Keratinocyte (primary cell): ENCODE results near the gene FRY. TPM values are rescaled to one million over a fixed set of nuclear protein-coding genes. Genes with fewer than 3 reads are reported as not detected.

Experiments
- DNase-seq: peaks from one replicate; pipeline ENCODE4 v3.0.0-alpha.2; 2011; ENCODE audit warnings: low read depth, missing footprints, low spot score
- FAIRE-seq: peaks from 2 replicates; lab custom pipeline; 2011; peaks lifted over from hg19 to GRCh38; lab: Jason Lieb, UNC
- H2AFZ ChIP-seq: 2 replicates; pipeline ENCODE4 v1.6.0; 2012; ENCODE audit warnings: low read length, control low read depth, inconsistent platforms; ENCODE audit not compliant: control insufficient read depth
- H3K27ac ChIP-seq: 2 replicates; pipeline ENCODE4 v1.5.1; 2011; ENCODE audit warnings: low read length; ENCODE audit not compliant: control insufficient read depth, insufficient read depth
- H3K27me3 ChIP-seq: 3 replicates; pipeline ENCODE4 v1.6.0; 2011; ENCODE audit warnings: low read length; ENCODE audit not compliant: control insufficient read depth, insufficient read depth; ENCODE audit errors: extremely low read depth
- H3K36me3 ChIP-seq, 2 experiments: 2 replicates in 1 of 2; 3 replicates in 1 of 2; pipeline ENCODE4 v1.5.1; 2011; ENCODE audit warnings: low read length in 2 of 2, mild to moderate bottlenecking in 1 of 2; ENCODE audit not compliant: control insufficient read depth in 2 of 2, insufficient read depth in 2 of 2; ENCODE audit errors: extremely low read depth in 1 of 2
- H3K4me1 ChIP-seq: 3 replicates; pipeline ENCODE4 v1.5.1; 2011; ENCODE audit warnings: low read length; ENCODE audit not compliant: control insufficient read depth, insufficient read depth; ENCODE audit errors: extremely low read depth
- H3K4me2 ChIP-seq: 3 replicates; pipeline ENCODE4 v1.6.0; 2011; ENCODE audit warnings: low read depth, low read length; ENCODE audit not compliant: control insufficient read depth, insufficient read depth; ENCODE audit errors: extremely low read depth
- H3K4me3 ChIP-seq, 3 experiments: fragments of 200-600 bp in 1 of 3; sonication (generic) in 1 of 3; 2 replicates in 2 of 3; 3 replicates in 1 of 3; pipeline ENCODE4 v1.5.1; 2011 to 2016; ENCODE audit warnings: low read length in 3 of 3, mild to moderate bottlenecking in 3 of 3, control low read depth in 2 of 3, inconsistent platforms in 1 of 3, low read depth in 1 of 3, mixed read lengths in 1 of 3, mixed run types in 1 of 3, moderate library complexity in 1 of 3; ENCODE audit not compliant: control insufficient read depth in 2 of 3, insufficient read depth in 2 of 3; ENCODE audit errors: extremely low read depth in 1 of 3
- H3K79me2 ChIP-seq: 2 replicates; pipeline ENCODE4 v1.6.0; 2012; ENCODE audit warnings: low read length; ENCODE audit not compliant: control insufficient read depth, insufficient read depth
- H3K9ac ChIP-seq: 3 replicates; pipeline ENCODE4 v1.6.0; 2011; ENCODE audit warnings: low read length; ENCODE audit not compliant: control insufficient read depth, insufficient read depth; ENCODE audit errors: extremely low read depth
- H3K9me1 ChIP-seq: 3 replicates; pipeline ENCODE4 v1.6.0; 2011; ENCODE audit warnings: low read length; ENCODE audit not compliant: control insufficient read depth, insufficient read depth; ENCODE audit errors: extremely low read depth
- H3K9me3 ChIP-seq: 2 replicates; pipeline ENCODE4 v1.5.1; 2012; ENCODE audit warnings: low read depth, low read length; ENCODE audit not compliant: control insufficient read depth
- H4K20me1 ChIP-seq: 3 replicates; pipeline ENCODE4 v1.6.0; 2011; ENCODE audit warnings: low read length; ENCODE audit not compliant: control insufficient read depth, insufficient read depth; ENCODE audit errors: extremely low read depth
- CTCF ChIP-seq, 3 experiments: IDR thresholded peaks in 1 of 3; conservative IDR thresholded peaks in 1 of 3; optimal IDR thresholded peaks in 1 of 3; 2 replicates in 2 of 3; 3 replicates in 1 of 3; pipeline versions ENCODE3 to v1.5.1; 2011; ENCODE audit warnings: low read length in 3 of 3, mild to moderate bottlenecking in 3 of 3, moderate library complexity in 2 of 3, control low read depth in 1 of 3, inconsistent platforms in 1 of 3; ENCODE audit not compliant: insufficient read depth in 2 of 3; ENCODE audit errors: extremely low read depth in 1 of 3
- EZH2 ChIP-seq: IDR thresholded peaks from one replicate; pipeline ENCODE4 v1.6.1; 2012; ENCODE audit warnings: inconsistent platforms, mild to moderate bottlenecking, low read length, moderate library complexity
- dilution Hi-C: fragments of 300-500 bp; cut with MboI; formaldehyde crosslinking; loops from one replicate; pipeline ENCODE4 v1.7.0; 2020; ENCODE audit warnings: low sequenced_read_pairs; ENCODE audit not compliant: extremely low pct_ligation_motif_present
- polyA plus RNA-seq, 5 experiments: library from polyadenylated mRNA; depleted of rRNA in 3 of 5; stranded (reverse) in 3 of 5; stranded (forward) in 1 of 5; unstranded in 1 of 5; fragments of >200 nt; gene quantifications; 1 replicate in 1 of 5; 2 replicates in 3 of 5; 3 replicates in 1 of 5; pipeline versions ENCODE4 v1.2.1 to v1.2.3, GENCODE V29; 2011 to 2012; ENCODE audit warnings: missing spikeins in 2 of 5, low read depth in 1 of 5, low replicate concordance in 1 of 5

FRY gene
- polyA plus RNA-seq, 1 donor (not counting 4 experiments of a cell fraction or from before 2014, with no cell fraction given) = 0.80 TPM

- dilution Hi-C loops = no loop called here
- H3K79me2 ChIP-seq = no peaks in the 10 kb centered on the region
- H3K9ac ChIP-seq = no peak overlapping the region
- H3K27me3 ChIP-seq = no peaks in the 10 kb centered on the region
- H3K9me3 ChIP-seq = no peaks in the 10 kb centered on the region
- no peak overlapping the region for H3K27ac ChIP-seq
- no peak overlapping the region for H3K4me2 ChIP-seq
- no peak overlapping the region for H3K4me3 ChIP-seq
- DNase-seq = no peak
- no peaks in the 10 kb centered on the region for H3K9me1 ChIP-seq
- no peaks in the 10 kb centered on the region for H3K4me1 ChIP-seq
- TF ChIP-seq CTCF (optimal IDR thresholded peaks at IDR 0.05 in 1 of 3, IDR thresholded peaks at IDR 0.05 in 1 of 3, conservative IDR thresholded peaks at IDR 0.05 in 1 of 3; ENCODE audit: extremely low read depth in 1 of 3, insufficient read depth in 2 of 3, low read length in 3 of 3) (no peak), EZH2 (no peak)
- no peak overlapping the region for H2AFZ ChIP-seq
- H4K20me1 ChIP-seq = no peaks in the 10 kb centered on the region
- FAIRE-seq = no peak
- H3K36me3 ChIP-seq = no peaks in the 10 kb centered on the region
Observed at GRCh38 chr13:32040689-32041088, 9.1 kb downstream of the FRY start.

GRCh38 chr13:32041429-32041828 is 9.9 kb downstream of the FRY start:
- Histone ChIP-seq H3K9me1 (no peaks in the 10 kb centered on the region), H3K4me3 (no peak overlapping the region), H4K20me1 (no peaks in the 10 kb centered on the region), H2AFZ (no peak overlapping the region), H3K27ac (no peak overlapping the region), H3K79me2 (no peaks in the 10 kb centered on the region), H3K27me3 (no peaks in the 10 kb centered on the region), H3K4me2 (no peak overlapping the region), H3K9ac (no peak overlapping the region), H3K4me1 (peaks cover 1% of the 10 kb centered on the region), H3K36me3 (no peaks in the 10 kb centered on the region), H3K9me3 (no peaks in the 10 kb centered on the region)
- DNase-seq (no peak), FAIRE-seq (no peak)
- no peak for TF ChIP-seq CTCF (optimal IDR thresholded peaks at IDR 0.05 in 1 of 3, IDR thresholded peaks at IDR 0.05 in 1 of 3, conservative IDR thresholded peaks at IDR 0.05 in 1 of 3; ENCODE audit: extremely low read depth in 1 of 3, insufficient read depth in 2 of 3, low read length in 3 of 3)
- TF ChIP-seq EZH2 = no peak
- dilution Hi-C loops = no loop called here
